K562 (cell line): ENCODE results near the gene MRPL9. TPM values are rescaled to one million over a fixed set of nuclear protein-coding genes. Genes with fewer than 3 reads are reported as not detected.

ENCODE experiments used
- ATAC-seq: fragments of 200-7000 bp; cut with Tn5 transposase; 3 replicates; pipeline ENCODE4 v1.9.1; 2020; ENCODE audit warnings: moderate library complexity
- BruUV-seq: library from RNA; stranded (reverse); fragments of 400-500 nt; replicated peaks from 2 replicates; lab custom pipeline; 2021; lab: Mats Ljungman, UMichigan
- CTCF ChIA-PET: fragments of 300-600 bp; formaldehyde crosslinking; extraction: SDS; loops from one replicate; lab custom pipeline; 2021; ENCODE audit warnings: low intra/inter-chr PET ratio; lab: Yijun Ruan, JAX
- POLR2A ChIA-PET: fragments of 300-600, 350-650 bp; sonication (Branson Sonifier 250); formaldehyde crosslinking; extraction: SDS; loops from one replicate; lab custom pipeline; 2021; ENCODE audit warnings: antibody characterized with exemption, inconsistent platforms; lab: Yijun Ruan, JAX
- DNase-seq, 4 experiments: peaks; one replicate each; pipeline versions ENCODE4 v3.0.0 to v3.0.0-alpha.2; 2011 to 2018; ENCODE audit warnings: low spot score in 3 of 4, mixed read lengths in 3 of 4; ENCODE audit errors: extremely low read depth in 1 of 4
- FAIRE-seq: peaks from 2 replicates; lab custom pipeline; 2011; peaks lifted over from hg19 to GRCh38; lab: Jason Lieb, UNC
- H2AFZ ChIP-seq: 2 replicates; pipeline ENCODE4 v1.6.0; 2011; ENCODE audit warnings: low read depth, low read length, control low read depth, inconsistent platforms
- H3K27ac ChIP-seq: fragments of 200-600 bp; 3 replicates; pipeline ENCODE4 v1.8.0; 2011; ENCODE audit warnings: low read depth, mild to moderate bottlenecking, control low read depth, inconsistent platforms, low read length, moderate library complexity, mixed read lengths; ENCODE audit errors: extremely low read depth
- H3K27me3 ChIP-seq, 2 experiments: fragments of 300-600 bp in 1 of 2; 2 replicates in 1 of 2; 3 replicates in 1 of 2; pipeline versions ENCODE4 v1.6.0 to v1.8.0; 2011; ENCODE audit warnings: inconsistent platforms in 2 of 2, low read length in 2 of 2, mild to moderate bottlenecking in 1 of 2, mixed read lengths in 1 of 2, moderate library complexity in 1 of 2; ENCODE audit not compliant: control insufficient read depth in 2 of 2, insufficient read depth in 2 of 2
- H3K36me3 ChIP-seq: fragments of 300-600 bp; 3 replicates; pipeline ENCODE4 v1.8.0; 2011; ENCODE audit warnings: mild to moderate bottlenecking, low read length, inconsistent platforms; ENCODE audit not compliant: control insufficient read depth, insufficient read depth
- H3K4me1 ChIP-seq, 2 experiments: fragments of 200-600 bp in 1 of 2; replicated peaks in 1 of 2; 2 replicates in 1 of 2; 3 replicates in 1 of 2; pipeline versions ENCODE4 v1.5.1 to v1.8.0; 2011; ENCODE audit warnings: inconsistent platforms in 2 of 2, low read length in 2 of 2, mild to moderate bottlenecking in 1 of 2, mixed read lengths in 1 of 2, moderate library complexity in 1 of 2; ENCODE audit not compliant: control insufficient read depth in 2 of 2, insufficient read depth in 2 of 2
- H3K4me2 ChIP-seq: 2 replicates; pipeline ENCODE4 v1.6.1; 2011; ENCODE audit warnings: low read length, control low read depth, inconsistent platforms, mixed read lengths; ENCODE audit not compliant: insufficient read depth
- H3K4me3 ChIP-seq: fragments of 200-600 bp; sonication (generic), shearing (Covaris generic); 2 replicates; pipeline ENCODE4 v1.5.1; 2016; ENCODE audit warnings: control low read depth, inconsistent platforms
- H3K79me2 ChIP-seq: fragments of 200-600 bp; 3 replicates; pipeline ENCODE4 v1.8.0; 2011; ENCODE audit warnings: low read length, inconsistent platforms; ENCODE audit not compliant: control insufficient read depth, insufficient read depth
- H3K9ac ChIP-seq, 2 experiments: 2 replicates each; pipeline versions ENCODE4 v1.6.0 to v1.6.1; 2011; ENCODE audit warnings: low read depth in 2 of 2, low read length in 2 of 2, control low read depth in 1 of 2, inconsistent platforms in 1 of 2, mild to moderate bottlenecking in 1 of 2, mixed read lengths in 1 of 2; ENCODE audit not compliant: insufficient read depth in 1 of 2
- H3K9me1 ChIP-seq: one replicate; pipeline ENCODE4 v1.6.0; 2011; ENCODE audit warnings: inconsistent platforms, mild to moderate bottlenecking, low read length, moderate library complexity; ENCODE audit not compliant: control insufficient read depth, insufficient read depth
- H3K9me3 ChIP-seq: replicated peaks from 2 replicates; pipeline ENCODE4 v1.5.1; 2011; ENCODE audit warnings: low read depth, low read length, inconsistent platforms; ENCODE audit not compliant: control insufficient read depth, insufficient read depth
- H4K20me1 ChIP-seq: replicated peaks from 2 replicates; pipeline ENCODE4 v1.6.1; 2011; ENCODE audit warnings: low read length, inconsistent platforms, mixed read lengths; ENCODE audit not compliant: control insufficient read depth, insufficient read depth
- EHMT2 ChIP-seq: fragments of 450-650 bp; IDR thresholded peaks from 2 replicates; pipeline ENCODE4 v1.6.1; 2018; ENCODE audit warnings: antibody characterized with exemption
- EP400 ChIP-seq: fragments of 450-650 bp; IDR thresholded peaks from 2 replicates; pipeline ENCODE4 v1.6.1; 2017; ENCODE audit warnings: antibody characterized with exemption, mild to moderate bottlenecking, moderate library complexity
- FOXJ3 ChIP-seq: sonication (generic); formaldehyde crosslinking; IDR thresholded peaks from 2 replicates; pipeline ENCODE4 v1.4.0; 2020; ENCODE audit warnings: mild to moderate bottlenecking, missing genetic modification reagents
- MCM5 ChIP-seq: fragments of 450-650 bp; IDR thresholded peaks from 2 replicates; pipeline ENCODE4 v1.6.1; 2016; ENCODE audit warnings: low read depth
- MXI1 ChIP-seq: IDR thresholded peaks from 2 replicates; pipeline ENCODE4 v1.6.1; 2011; ENCODE audit warnings: low read depth, mild to moderate bottlenecking, improper control_type of control experiment, low read length
- NR2F6 ChIP-seq: fragments of 450-650 bp; formaldehyde crosslinking; IDR thresholded peaks from 2 replicates; pipeline ENCODE4 v1.4.0; 2020; ENCODE audit warnings: mild to moderate bottlenecking
- SMARCA4 ChIP-seq: fragments of 450-650 bp; IDR thresholded peaks from 2 replicates; pipeline ENCODE4 v1.6.1; 2016
- ZBTB40 ChIP-seq, 2 experiments: fragments of 450-650 bp in 1 of 2; sonication (generic) in 1 of 2; formaldehyde crosslinking in 1 of 2; IDR thresholded peaks; 2 replicates each; pipeline versions ENCODE4 v1.7.1 to v1.9.0; 2016 to 2022; ENCODE audit warnings: inconsistent platforms in 1 of 2, mild to moderate bottlenecking in 1 of 2, missing genetic modification reagents in 1 of 2
- ZNF253 ChIP-seq: fragments of 250-450 bp; sonication (Bioruptor Pico); conservative IDR thresholded peaks from 2 replicates; pipeline ENCODE4 v1.6.1; 2021; ENCODE audit warnings: mild to moderate bottlenecking
- ZNF354B ChIP-seq: fragments of 250-450 bp; sonication (Bioruptor Pico); IDR thresholded peaks from 2 replicates; pipeline ENCODE4 v1.4.0; 2020
- WGBS: fragments of 100-300 bp; shearing (Covaris generic); methylation state at CpG from one replicate; pipeline ENCODE4 v1.1.6; 2016; ENCODE audit warnings: low coverage, mixed read lengths; ENCODE audit not compliant: insufficient coverage; ENCODE audit errors: missing lambda C conversion rate; 5-methylcytosine and 5-hydroxymethylcytosine counted together
- in situ Hi-C: fragments of 300-500 bp; cut with MboI; formaldehyde crosslinking; loops from 4 replicates; pipeline ENCODE4 v1.15.0; 2018; ENCODE audit warnings: inconsistent platforms, mixed read lengths
- intact Hi-C: fragments of 100-400 bp; cut with micrococcal nuclease; formaldehyde crosslinking; loops from 2 replicates; pipeline ENCODE4 v1.14.2; 2022
- polyA plus RNA-seq, 8 experiments: library from polyadenylated mRNA; depleted of rRNA in 4 of 8; stranded (reverse) in 5 of 8; unstranded in 3 of 8; fragments of >200 nt; fragmentation: Nextera tagmentation in 2 of 8; fragmentation: Illumina TruSeq in 1 of 8; extraction: Ambion mirVana in 2 of 8; extraction: Trizol in 1 of 8; gene quantifications; 2 replicates each; pipeline versions ENCODE4 v1.2.1 to v1.2.3, GENCODE V29; 2011 to 2014; ENCODE audit warnings: inconsistent platforms in 1 of 8, missing spikeins in 1 of 8
- total RNA-seq, 7 experiments: library from RNA; depleted of rRNA in 6 of 7; stranded (reverse); fragments of >200 nt in 6 of 7; fragmentation: Illumina TruSeq in 2 of 7; extraction: Trizol in 2 of 7; gene quantifications; 2 replicates each; pipeline versions ENCODE4 v1.2.1 to v1.2.3, GENCODE V29; 2011 to 2021; ENCODE audit warnings: low replicate concordance in 1 of 7
- TF ChIP-seq, protein P1 (sequence below): fragments of 200-800 bp; sonication (Bioruptor generic); IDR thresholded peaks from 2 replicates; pipeline ENCODE4 v1.6.1; 2017; ENCODE audit warnings: missing genetic modification characterization, missing compliant biosample characterization

MRPL9 gene
- total and polyA plus RNA-seq, 9 of the 15 experiments (the other 6 are each of a cell fraction or from before 2014, with no cell fraction given): 38.0 to 162 (median 111) TPM

DNA sequence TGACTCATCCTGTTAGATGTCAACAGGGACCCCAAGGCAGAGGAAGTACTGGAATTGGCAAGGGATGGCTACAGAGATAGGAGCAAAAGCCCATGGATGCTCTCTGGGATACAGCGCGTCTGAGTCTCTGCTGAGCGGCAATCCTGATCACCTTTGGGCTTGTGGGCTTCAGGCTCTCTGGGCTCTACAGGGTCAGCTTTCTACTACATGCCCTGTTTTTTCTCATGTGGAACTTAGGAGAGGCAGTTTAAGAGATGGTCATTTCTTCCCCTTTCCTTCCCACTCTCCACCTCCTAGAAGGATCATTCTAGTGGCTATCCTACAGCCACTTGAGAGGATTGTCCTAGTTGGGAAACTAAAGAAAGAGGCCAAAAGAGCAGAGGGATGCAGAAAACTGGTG, 40.6 kb upstream of the MRPL9 start:
- Histone ChIP-seq H3K4me1 (peaks cover 0 to 8% of the 10 kb centered on the region in 2 experiments; a peak in 1 of 5 replicates), H3K79me2 (no peaks in the 10 kb centered on the region), H3K27ac (no peak overlapping the region), H3K36me3 (no peaks in the 10 kb centered on the region), H4K20me1 (peaks cover 19% of the 10 kb centered on the region), H2AFZ (no peak overlapping the region), H3K9me1 (no peaks in the 10 kb centered on the region), H3K4me3 (no peak overlapping the region), H3K9ac (no peak overlapping the region), H3K27me3 (peaks cover 56 to 92% of the 10 kb centered on the region in 2 experiments), H3K4me2 (no peak overlapping the region), H3K9me3 (no peaks in the 10 kb centered on the region)
- no peak for ATAC-seq
- intact Hi-C loops: no loop called here
- in situ Hi-C loops: no loop called here
- ChIA-PET POLR2A (interaction anchor here (1.0 kb wide), 1 partner anchor 18 kb away, joined by 3 read pairs; no protein-coding TSS in a partner anchor), CTCF (no interaction called here)
- no TSS peak for BruUV-seq
- no peak for DNase-seq
- FAIRE-seq: no peak
- 0% methylated on average over 3 of the region's 3 CpGs for WGBS
- TF ChIP-seq SMARCA4 (no peak), MXI1 (no peak), EP400 (no peak), NR2F6 (CRISPR knock-in tag) (no peak), ZNF354B (no peak), ZBTB40 (IDR thresholded peaks at IDR 0.05) (no peak), ZBTB40 (CRISPR knock-in tag; IDR thresholded peaks at IDR 0.05) (no peak), ZNF253 (no peak), FOXJ3 (CRISPR knock-in tag) (no peak), EHMT2 (no peak), MCM5 (no peak)
- TF ChIP-seq, protein P1, sequence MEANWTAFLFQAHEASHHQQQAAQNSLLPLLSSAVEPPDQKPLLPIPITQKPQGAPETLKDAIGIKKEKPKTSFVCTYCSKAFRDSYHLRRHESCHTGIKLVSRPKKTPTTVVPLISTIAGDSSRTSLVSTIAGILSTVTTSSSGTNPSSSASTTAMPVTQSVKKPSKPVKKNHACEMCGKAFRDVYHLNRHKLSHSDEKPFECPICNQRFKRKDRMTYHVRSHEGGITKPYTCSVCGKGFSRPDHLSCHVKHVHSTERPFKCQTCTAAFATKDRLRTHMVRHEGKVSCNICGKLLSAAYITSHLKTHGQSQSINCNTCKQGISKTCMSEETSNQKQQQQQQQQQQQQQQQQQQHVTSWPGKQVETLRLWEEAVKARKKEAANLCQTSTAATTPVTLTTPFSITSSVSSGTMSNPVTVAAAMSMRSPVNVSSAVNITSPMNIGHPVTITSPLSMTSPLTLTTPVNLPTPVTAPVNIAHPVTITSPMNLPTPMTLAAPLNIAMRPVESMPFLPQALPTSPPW (CRISPR knock-in tag): no peak
